Endothelial cell of umbilical vein (primary cell): Measurements from ENCODE around the gene HIKESHI. TPM values are rescaled to one million over a fixed set of nuclear protein-coding genes. Genes with fewer than 3 reads are reported as not detected.

Experiments used
- BruUV-seq: library from RNA; stranded (reverse); fragments of 400-500 nt; replicated peaks from 2 replicates; lab custom pipeline; 2021; lab: Mats Ljungman, UMichigan
- CTCF ChIA-PET: fragments of 300-600, 350-600 bp; sonication (Branson Sonifier 250); formaldehyde crosslinking; loops from one replicate; lab custom pipeline; 2021; ENCODE audit warnings: antibody characterized with exemption, inconsistent platforms; lab: Charles Lee
- POLR2A ChIA-PET: fragments of 300-600, 350-600 bp; sonication (Branson Sonifier 250); formaldehyde crosslinking; loops from one replicate; lab custom pipeline; 2021; ENCODE audit warnings: antibody characterized with exemption, inconsistent platforms; lab: Charles Lee
- DNase-seq: peaks from one replicate; pipeline ENCODE4 v3.0.0-alpha.2; 2011; ENCODE audit warnings: low read depth, low spot score
- FAIRE-seq: peaks from 2 replicates; lab custom pipeline; 2011; peaks lifted over from hg19 to GRCh38; lab: Jason Lieb, UNC
- H2AFZ ChIP-seq: 2 replicates; pipeline ENCODE4 v1.6.0; 2012; ENCODE audit warnings: low read depth, low read length, control low read depth, inconsistent platforms
- H3K27ac ChIP-seq: 2 replicates; pipeline ENCODE4 v1.5.1; 2011; ENCODE audit warnings: low read depth, mild to moderate bottlenecking, control low read depth, low read length, moderate library complexity; ENCODE audit not compliant: insufficient read depth
- H3K27me3 ChIP-seq, 2 experiments: 2 replicates each; pipeline versions ENCODE4 v1.6.0 to v1.6.1; 2011; ENCODE audit warnings: low read length in 2 of 2, mixed read lengths in 1 of 2; ENCODE audit not compliant: control insufficient read depth in 2 of 2, insufficient read depth in 2 of 2
- H3K36me3 ChIP-seq, 2 experiments: 2 replicates in 1 of 2; 3 replicates in 1 of 2; pipeline ENCODE4 v1.5.1; 2011; ENCODE audit warnings: low read length in 2 of 2, mild to moderate bottlenecking in 1 of 2, moderate library complexity in 1 of 2; ENCODE audit not compliant: control insufficient read depth in 2 of 2, insufficient read depth in 2 of 2; ENCODE audit errors: extremely low read depth in 1 of 2
- H3K4me1 ChIP-seq: 3 replicates; pipeline ENCODE4 v1.5.1; 2011; ENCODE audit warnings: mild to moderate bottlenecking, low read length; ENCODE audit not compliant: control insufficient read depth, insufficient read depth; ENCODE audit errors: extremely low read depth
- H3K4me2 ChIP-seq: 2 replicates; pipeline ENCODE4 v1.6.1; 2011; ENCODE audit warnings: low read length, control low read depth, mixed read lengths; ENCODE audit not compliant: insufficient read depth
- H3K4me3 ChIP-seq, 3 experiments: fragments of 200-600 bp in 1 of 3; sonication (generic), shearing (Covaris generic) in 1 of 3; replicated peaks in 1 of 3; 2 replicates each; pipeline ENCODE4 v1.5.1; 2011 to 2016; ENCODE audit warnings: control low read depth in 3 of 3, low read length in 3 of 3, mild to moderate bottlenecking in 2 of 3, inconsistent platforms in 1 of 3, low read depth in 1 of 3, moderate library complexity in 1 of 3; ENCODE audit not compliant: insufficient read depth in 1 of 3
- H3K79me2 ChIP-seq: 2 replicates; pipeline ENCODE4 v1.6.0; 2012; ENCODE audit warnings: low read length, inconsistent platforms; ENCODE audit not compliant: control insufficient read depth, insufficient read depth
- H3K9ac ChIP-seq: replicated peaks from 2 replicates; pipeline ENCODE3; 2011; ENCODE audit warnings: low read length, control low read depth; ENCODE audit not compliant: insufficient read depth; ENCODE audit errors: extremely low read depth
- H3K9me1 ChIP-seq: replicated peaks from 3 replicates; pipeline ENCODE4 v1.6.0; 2011; ENCODE audit warnings: mild to moderate bottlenecking, low read length; ENCODE audit not compliant: control insufficient read depth, insufficient read depth; ENCODE audit errors: extremely low read depth
- H3K9me3 ChIP-seq: replicated peaks from 2 replicates; pipeline ENCODE4 v1.5.1; 2012; ENCODE audit warnings: low read length, inconsistent platforms; ENCODE audit not compliant: control insufficient read depth, insufficient read depth
- H4K20me1 ChIP-seq: replicated peaks from 2 replicates; pipeline ENCODE3; 2011; ENCODE audit warnings: mild to moderate bottlenecking, low read length; ENCODE audit not compliant: control insufficient read depth, insufficient read depth; ENCODE audit errors: extremely low read depth
- CTCF ChIP-seq, 2 donors: IDR thresholded peaks; 1 replicate in 1 of 2; 2 replicates in 1 of 2; pipeline ENCODE4 v1.5.1; 2011; ENCODE audit warnings: low read length in 2 of 2, mild to moderate bottlenecking in 2 of 2, moderate library complexity in 2 of 2, control low read depth in 1 of 2, inconsistent platforms in 1 of 2, low read depth in 1 of 2; ENCODE audit not compliant: insufficient read depth in 1 of 2; ENCODE audit errors: extremely low read depth in 1 of 2
- EZH2 ChIP-seq: IDR thresholded peaks from 2 replicates; pipeline ENCODE4 v1.6.1; 2012; ENCODE audit warnings: borderline replicate concordance, low read depth, mild to moderate bottlenecking, moderate library complexity, low read length, inconsistent platforms; ENCODE audit not compliant: severe bottlenecking
- FOS ChIP-seq: IDR thresholded peaks from 2 replicates; pipeline ENCODE4 v1.6.1; 2011; ENCODE audit warnings: mild to moderate bottlenecking, low read length, moderate library complexity, borderline replicate concordance; ENCODE audit not compliant: insufficient read depth
- GATA2 ChIP-seq: IDR thresholded peaks from 2 replicates; pipeline ENCODE4 v1.7.0; 2011; ENCODE audit warnings: low read depth, mild to moderate bottlenecking, moderate library complexity, mixed read lengths, low read length; ENCODE audit not compliant: insufficient read length, insufficient read depth
- JUN ChIP-seq: IDR thresholded peaks from 2 replicates; pipeline ENCODE4 v1.6.1; 2011; ENCODE audit warnings: borderline replicate concordance, low read depth; ENCODE audit not compliant: insufficient read length, insufficient read depth
- MAX ChIP-seq: IDR thresholded peaks from 2 replicates; pipeline ENCODE4 v1.6.1; 2011; ENCODE audit not compliant: insufficient read depth, insufficient read length
- MYC ChIP-seq: IDR thresholded peaks from one replicate; pipeline ENCODE4 v1.6.1; 2011; ENCODE audit warnings: mild to moderate bottlenecking, low read depth, low read length
- POLR2A ChIP-seq: IDR thresholded peaks from 2 replicates; pipeline ENCODE4 v1.6.1; 2012; ENCODE audit warnings: low read depth, mild to moderate bottlenecking, control low read depth, low read length
- POLR2AphosphoS5 ChIP-seq: IDR thresholded peaks from 2 replicates; pipeline ENCODE4 v1.6.1; 2012; ENCODE audit warnings: low read depth, mild to moderate bottlenecking, control low read depth, low read length, moderate library complexity; ENCODE audit not compliant: insufficient read depth
- dilution Hi-C: fragments of 300-500 bp; cut with MboI; formaldehyde crosslinking; loops from one replicate; pipeline ENCODE4 v1.15.0; 2019; ENCODE audit warnings: low sequenced_read_pairs; ENCODE audit not compliant: extremely low pct_ligation_motif_present
- intact Hi-C: fragments of 100-400 bp; cut with micrococcal nuclease; formaldehyde crosslinking; loops from one replicate; pipeline ENCODE4 v1.10.0; 2022
- polyA plus RNA-seq, 4 experiments: library from polyadenylated mRNA; depleted of rRNA in 3 of 4; stranded (reverse) in 3 of 4; unstranded in 1 of 4; fragments of >200 nt; gene quantifications; 2 replicates each; pipeline versions ENCODE4 v1.2.1 to v1.2.3, GENCODE V29; 2011 to 2012; ENCODE audit warnings: missing spikeins in 1 of 4
- total RNA-seq: library from RNA; stranded (reverse); gene quantifications from 2 replicates; pipeline ENCODE4 v1.2.3, GENCODE V29; 2021

Gene HIKESHI
- total and polyA plus RNA-seq, 2 donors (not counting 3 experiments of a cell fraction or from before 2014, with no cell fraction given), result 40.2 to 66.9 TPM

- ChIA-PET POLR2A (no interaction called here), CTCF (no interaction called here)
- intact Hi-C loops (no loop called here), dilution Hi-C loops (no loop called here)
- Histone ChIP-seq H3K4me2 (no peak overlapping the region), H2AFZ (no peak overlapping the region), H3K9ac (no peak overlapping the region), H3K27ac (no peak overlapping the region), H3K4me1 (no peaks in the 10 kb centered on the region), H3K27me3 (no peaks in the 10 kb centered on the region), H3K9me3 (no peaks in the 10 kb centered on the region), H3K4me3 (no peak overlapping the region), H3K79me2 (peaks cover 27% of the 10 kb centered on the region), H4K20me1 (no peaks in the 10 kb centered on the region), H3K36me3 (peaks cover 0 to 4% of the 10 kb centered on the region in 2 experiments), H3K9me1 (no peaks in the 10 kb centered on the region)
- DNase-seq (no peak), FAIRE-seq (no peak)
- TF ChIP-seq POLR2AphosphoS5 (no peak), MYC (no peak), JUN (no peak), CTCF (IDR thresholded peaks at IDR 0.05; ENCODE audit: extremely low read depth in 1 of 2, insufficient read depth in 1 of 2, low read depth in 1 of 2, low read length in 2 of 2) (no peak), POLR2A (no peak), GATA2 (no peak), MAX (no peak), FOS (no peak), EZH2 (no peak)
- no TSS peak for BruUV-seq
Measured at GRCh38 chr11:86255896-86256295, 46.1 kb upstream of the HIKESHI start.
